GM12878 (cell line): ENCODE results near the gene NDUFC2. TPM values are rescaled to one million over a fixed set of nuclear protein-coding genes. Genes with fewer than 3 reads are reported as not detected.
"Not testable (repeated sequence)": the region's sequence is repeated elsewhere in the genome, so short reads cannot be mapped to it uniquely, and the experiment has no call there.

ENCODE experiments used
- ATAC-seq: fragments of 200-7000 bp; cut with Tn5 transposase; 3 replicates; pipeline ENCODE4 v1.9.1; 2020; ENCODE audit warnings: mild to moderate bottlenecking, moderate library complexity
- BruUV-seq: library from RNA; stranded (reverse); fragments of 400-500 nt; replicated peaks from 2 replicates; lab custom pipeline; 2021; lab: Mats Ljungman, UMichigan
- CTCF ChIA-PET: fragments of 300-600 bp; sonication (Branson Sonifier 250); formaldehyde crosslinking; extraction: SDS; loops from one replicate; lab custom pipeline; 2021; ENCODE audit warnings: inconsistent platforms; lab: Yijun Ruan, JAX
- POLR2A ChIA-PET: fragments of 350-600 bp; formaldehyde crosslinking; extraction: SDS; loops from one replicate; lab custom pipeline; 2021; ENCODE audit warnings: inconsistent platforms; lab: Charles Lee
- RAD21 ChIA-PET: fragments of 300-600 bp; sonication (Branson Sonifier 250); formaldehyde crosslinking; loops from one replicate; lab custom pipeline; 2023; ENCODE audit warnings: antibody characterized with exemption; ENCODE audit not compliant: unreplicated experiment; lab: Charles Lee
- SMC1A ChIA-PET: fragments of 300-600 bp; sonication (Branson Sonifier 250); formaldehyde crosslinking; loops from one replicate; lab custom pipeline; 2023; ENCODE audit not compliant: unreplicated experiment, uncharacterized antibody; lab: Charles Lee
- DNase-seq: peaks from one replicate; pipeline ENCODE4 v3.0.0-alpha.2; 2011; ENCODE audit warnings: low read depth, low spot score
- FAIRE-seq: peaks from 3 replicates; lab custom pipeline; 2011; peaks lifted over from hg19 to GRCh38; lab: Jason Lieb, UNC
- H2AFZ ChIP-seq: 2 replicates; pipeline ENCODE4 v1.6.0; 2011; ENCODE audit warnings: low read depth, low read length, control low read depth; ENCODE audit not compliant: control insufficient read depth
- H3K27ac ChIP-seq: 2 replicates; pipeline ENCODE4 v1.5.1; 2011; ENCODE audit warnings: control low read depth; ENCODE audit not compliant: control insufficient read depth, insufficient read depth
- H3K27me3 ChIP-seq, 2 experiments: replicated peaks in 1 of 2; 2 replicates each; pipeline versions ENCODE4 v1.6.0 to v1.6.1; 2011; ENCODE audit warnings: low read length in 1 of 2; ENCODE audit not compliant: control insufficient read depth in 2 of 2, insufficient read depth in 2 of 2
- H3K36me3 ChIP-seq, 2 experiments: 2 replicates each; pipeline ENCODE4 v1.5.1; 2011; ENCODE audit warnings: low read length in 1 of 2; ENCODE audit not compliant: control insufficient read depth in 2 of 2, insufficient read depth in 2 of 2
- H3K4me1 ChIP-seq: 2 replicates; pipeline ENCODE4 v1.6.1; 2011; ENCODE audit warnings: mild to moderate bottlenecking, low read length, moderate library complexity, mixed read lengths; ENCODE audit not compliant: control insufficient read depth, insufficient read depth
- H3K4me2 ChIP-seq: 2 replicates; pipeline ENCODE4 v1.6.0; 2011; ENCODE audit warnings: control low read depth; ENCODE audit not compliant: control insufficient read depth, insufficient read depth
- H3K4me3 ChIP-seq: fragments of 200-600 bp; sonication (generic); 2 replicates; pipeline ENCODE4 v1.5.1; 2016
- H3K79me2 ChIP-seq: 2 replicates; pipeline ENCODE4 v1.6.0; 2011; ENCODE audit warnings: low read length; ENCODE audit not compliant: control insufficient read depth, insufficient read depth
- H3K9ac ChIP-seq: 2 replicates; pipeline ENCODE4 v1.8.0; 2011; ENCODE audit warnings: low read length, control low read depth, mixed read lengths; ENCODE audit not compliant: control insufficient read depth, insufficient read depth
- H3K9me3 ChIP-seq: replicated peaks from 3 replicates; pipeline ENCODE4 v1.5.1; 2011; ENCODE audit warnings: mild to moderate bottlenecking, low read length; ENCODE audit not compliant: control insufficient read depth, insufficient read depth
- H4K20me1 ChIP-seq: 2 replicates; pipeline ENCODE4 v1.6.0; 2011; ENCODE audit not compliant: control insufficient read depth, insufficient read depth
- BCL11A ChIP-seq: IDR thresholded peaks from 2 replicates; pipeline ENCODE4 v1.6.1; 2011; ENCODE audit warnings: low read depth, low read length
- BHLHE40 ChIP-seq, 2 experiments: fragments of 450-650 bp in 1 of 2; IDR thresholded peaks; 2 replicates each; pipeline ENCODE4 v1.6.1; 2011 to 2017; ENCODE audit warnings: low read depth in 2 of 2, borderline replicate concordance in 1 of 2, improper control_type of control experiment in 1 of 2, low read length in 1 of 2, mild to moderate bottlenecking in 1 of 2
- GATAD2B ChIP-seq: fragments of 450-650 bp; conservative IDR thresholded peaks from 2 replicates; pipeline ENCODE4 v1.6.1; 2017; ENCODE audit warnings: low read depth, mild to moderate bottlenecking, moderate library complexity
- IKZF1 ChIP-seq: fragments of 450-650 bp; conservative IDR thresholded peaks from 2 replicates; pipeline ENCODE4 v1.6.1; 2017; ENCODE audit warnings: antibody characterized with exemption, mild to moderate bottlenecking
- MYC ChIP-seq: IDR thresholded peaks from 2 replicates; pipeline ENCODE4 v1.6.1; 2011; ENCODE audit warnings: mild to moderate bottlenecking, low read length, moderate library complexity, inconsistent platforms; ENCODE audit not compliant: insufficient read depth, insufficient replicate concordance, insufficient read length, severe bottlenecking
- NR2C1 ChIP-seq: fragments of 450-650 bp; IDR thresholded peaks from 2 replicates; pipeline ENCODE4 v1.6.1; 2017; ENCODE audit warnings: antibody characterized with exemption, mild to moderate bottlenecking, moderate library complexity
- RBBP5 ChIP-seq: fragments of 200-600 bp; sonication (generic); conservative IDR thresholded peaks from 2 replicates; pipeline ENCODE4 v1.6.1; 2016
- RCOR1 ChIP-seq: conservative IDR thresholded peaks from 2 replicates; pipeline ENCODE4 v1.6.1; 2012; ENCODE audit warnings: low read depth, low read length, improper control_type of control experiment
- SMARCA5 ChIP-seq: fragments of 450-650 bp; IDR thresholded peaks from 2 replicates; pipeline ENCODE4 v1.6.1; 2017; ENCODE audit warnings: mild to moderate bottlenecking
- SP1 ChIP-seq: IDR thresholded peaks from one replicate; pipeline ENCODE4 v1.6.1; 2011; ENCODE audit warnings: low read depth, low read length
- STAT3 ChIP-seq: IDR thresholded peaks from 2 replicates; pipeline ENCODE4 v1.6.1; 2011; ENCODE audit warnings: low read depth, low read length, improper control_type of control experiment
- WRNIP1 ChIP-seq: IDR thresholded peaks from 2 replicates; pipeline ENCODE4 v1.6.1; 2011; ENCODE audit warnings: low read depth, low read length, improper control_type of control experiment, borderline replicate concordance
- YBX1 ChIP-seq: fragments of 450-650 bp; IDR thresholded peaks from 2 replicates; pipeline ENCODE4 v1.6.1; 2016; ENCODE audit warnings: antibody characterized with exemption
- YY1 ChIP-seq: IDR thresholded peaks from 2 replicates; pipeline ENCODE4 v1.6.1; 2011; ENCODE audit warnings: low read depth, mild to moderate bottlenecking, low read length
- WGBS: methylation state at CpG from one replicate; pipeline ENCODE4 v1.1.6; 2016; ENCODE audit warnings: low lambda C conversion rate; ENCODE audit not compliant: insufficient replicate concordance, insufficient coverage; ENCODE audit errors: missing lambda C conversion rate; 5-methylcytosine and 5-hydroxymethylcytosine counted together
- in situ Hi-C: fragments of 300-500 bp; cut with MboI; formaldehyde crosslinking; loops from 9 replicates; pipeline ENCODE4 v1.14.3; 2018; ENCODE audit warnings: mixed read lengths
- intact Hi-C: fragments of 100-400 bp; cut with micrococcal nuclease; formaldehyde crosslinking; loops from one replicate; pipeline ENCODE4 v1.14.2; 2022; ENCODE audit not compliant: unreplicated experiment
- polyA plus RNA-seq, 11 experiments: library from polyadenylated mRNA; depleted of rRNA in 4 of 11; unstranded in 6 of 11; stranded (reverse) in 5 of 11; fragments of >200 nt; fragmentation: Nextera tagmentation in 4 of 11; fragmentation: Illumina TruSeq in 1 of 11; extraction: Ambion mirVana in 4 of 11; extraction: Trizol in 1 of 11; gene quantifications; 1 replicate in 1 of 11; 2 replicates in 10 of 11; pipeline versions ENCODE4 v1.2.1 to v1.2.3, GENCODE V29; 2011 to 2016; ENCODE audit warnings: inconsistent platforms in 2 of 11, missing spikeins in 2 of 11, low read depth in 1 of 11
- total RNA-seq, 4 experiments: library from RNA; depleted of rRNA in 3 of 4; stranded (reverse); fragments of >200 nt in 3 of 4; fragmentation: Illumina TruSeq in 1 of 4; extraction: Trizol in 1 of 4; gene quantifications; 2 replicates each; pipeline versions ENCODE4 v1.2.1 to v1.2.3, GENCODE V29; 2013 to 2021
- TF ChIP-seq, protein P1 (sequence below): fragments of 450-650 bp; IDR thresholded peaks from 2 replicates; pipeline ENCODE4 v1.6.1; 2016; ENCODE audit warnings: mild to moderate bottlenecking, moderate library complexity, borderline replicate concordance

The NDUFC2 gene
- total and polyA plus RNA-seq, 10 of the 15 experiments (the other 5 are each of a cell fraction or from before 2014, with no cell fraction given) = 103 to 529 (median 192) TPM

DNA sequence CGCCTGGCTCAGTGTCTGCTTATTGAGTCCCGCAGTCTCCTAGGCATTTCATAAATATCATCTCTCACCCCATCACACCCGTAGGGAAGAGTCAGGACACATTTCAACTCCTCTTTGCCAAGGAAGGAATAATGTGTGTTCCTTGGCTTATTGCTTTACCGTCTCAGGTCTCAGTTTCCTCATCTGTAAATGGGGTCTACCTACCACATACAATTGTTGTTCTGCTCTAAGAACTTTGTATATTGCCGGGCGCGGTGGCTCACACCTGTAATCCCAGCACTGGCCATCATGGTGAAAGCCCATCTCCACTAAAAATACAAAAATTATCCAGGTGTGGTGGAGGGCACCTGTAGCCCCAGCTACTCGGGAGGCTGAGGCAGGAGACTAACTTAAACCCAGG is 19.1 kb downstream of the NDUFC2 start:
- RAD21 ChIA-PET = no interaction called here
- Histone ChIP-seq H3K27ac (no peak overlapping the region), H3K4me3 (no peak overlapping the region), H3K36me3 (no peaks in the 10 kb centered on the region), H3K9ac (no peak overlapping the region), H4K20me1 (no peaks in the 10 kb centered on the region), H3K4me2 (no peak overlapping the region), H3K9me3 (no peaks in the 10 kb centered on the region), H3K4me1 (no peaks in the 10 kb centered on the region), H3K27me3 (no peaks in the 10 kb centered on the region), H2AFZ (no peak overlapping the region), H3K79me2 (no peaks in the 10 kb centered on the region)
- DNase-seq = no peak
- SMC1A ChIA-PET = no interaction called here
- POLR2A ChIA-PET = interaction anchor here (1.0 kb wide), 1 partner anchor 79 kb away, joined by 6 read pairs; the partner anchor contains the start of gene ALG8
- BruUV-seq = no TSS peak
- intact Hi-C loops = no loop called here
- in situ Hi-C loops = no loop called here
- no peak for ATAC-seq
- CTCF ChIA-PET = interaction anchor here (0.9 kb wide), 1 partner anchor 14 kb away, joined by 5 read pairs; no protein-coding TSS in a partner anchor
- WGBS = 92% methylated on average over 8 of the region's 8 CpGs
- no peak for FAIRE-seq
- TF ChIP-seq MYC (no peak), SMARCA5 (no peak), YBX1 (no peak), IKZF1 (no peak), NR2C1 (no peak), GATAD2B (no peak), BCL11A (no peak), BHLHE40 (IDR thresholded peaks at IDR 0.05; ENCODE audit: borderline replicate concordance in 1 of 2, low read depth in 2 of 2, low read length in 1 of 2) (no peak), SP1 (no peak), WRNIP1 (no peak), RCOR1 (no peak), STAT3 (no peak), YY1 (no peak), RBBP5 (no peak)
- TF ChIP-seq, protein P1, sequence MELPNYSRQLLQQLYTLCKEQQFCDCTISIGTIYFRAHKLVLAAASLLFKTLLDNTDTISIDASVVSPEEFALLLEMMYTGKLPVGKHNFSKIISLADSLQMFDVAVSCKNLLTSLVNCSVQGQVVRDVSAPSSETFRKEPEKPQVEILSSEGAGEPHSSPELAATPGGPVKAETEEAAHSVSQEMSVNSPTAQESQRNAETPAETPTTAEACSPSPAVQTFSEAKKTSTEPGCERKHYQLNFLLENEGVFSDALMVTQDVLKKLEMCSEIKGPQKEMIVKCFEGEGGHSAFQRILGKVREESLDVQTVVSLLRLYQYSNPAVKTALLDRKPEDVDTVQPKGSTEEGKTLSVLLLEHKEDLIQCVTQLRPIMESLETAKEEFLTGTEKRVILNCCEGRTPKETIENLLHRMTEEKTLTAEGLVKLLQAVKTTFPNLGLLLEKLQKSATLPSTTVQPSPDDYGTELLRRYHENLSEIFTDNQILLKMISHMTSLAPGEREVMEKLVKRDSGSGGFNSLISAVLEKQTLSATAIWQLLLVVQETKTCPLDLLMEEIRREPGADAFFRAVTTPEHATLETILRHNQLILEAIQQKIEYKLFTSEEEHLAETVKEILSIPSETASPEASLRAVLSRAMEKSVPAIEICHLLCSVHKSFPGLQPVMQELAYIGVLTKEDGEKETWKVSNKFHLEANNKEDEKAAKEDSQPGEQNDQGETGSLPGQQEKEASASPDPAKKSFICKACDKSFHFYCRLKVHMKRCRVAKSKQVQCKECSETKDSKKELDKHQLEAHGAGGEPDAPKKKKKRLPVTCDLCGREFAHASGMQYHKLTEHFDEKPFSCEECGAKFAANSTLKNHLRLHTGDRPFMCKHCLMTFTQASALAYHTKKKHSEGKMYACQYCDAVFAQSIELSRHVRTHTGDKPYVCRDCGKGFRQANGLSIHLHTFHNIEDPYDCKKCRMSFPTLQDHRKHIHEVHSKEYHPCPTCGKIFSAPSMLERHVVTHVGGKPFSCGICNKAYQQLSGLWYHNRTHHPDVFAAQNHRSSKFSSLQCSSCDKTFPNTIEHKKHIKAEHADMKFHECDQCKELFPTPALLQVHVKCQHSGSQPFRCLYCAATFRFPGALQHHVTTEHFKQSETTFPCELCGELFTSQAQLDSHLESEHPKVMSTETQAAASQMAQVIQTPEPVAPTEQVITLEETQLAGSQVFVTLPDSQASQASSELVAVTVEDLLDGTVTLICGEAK = no peak

DNA sequence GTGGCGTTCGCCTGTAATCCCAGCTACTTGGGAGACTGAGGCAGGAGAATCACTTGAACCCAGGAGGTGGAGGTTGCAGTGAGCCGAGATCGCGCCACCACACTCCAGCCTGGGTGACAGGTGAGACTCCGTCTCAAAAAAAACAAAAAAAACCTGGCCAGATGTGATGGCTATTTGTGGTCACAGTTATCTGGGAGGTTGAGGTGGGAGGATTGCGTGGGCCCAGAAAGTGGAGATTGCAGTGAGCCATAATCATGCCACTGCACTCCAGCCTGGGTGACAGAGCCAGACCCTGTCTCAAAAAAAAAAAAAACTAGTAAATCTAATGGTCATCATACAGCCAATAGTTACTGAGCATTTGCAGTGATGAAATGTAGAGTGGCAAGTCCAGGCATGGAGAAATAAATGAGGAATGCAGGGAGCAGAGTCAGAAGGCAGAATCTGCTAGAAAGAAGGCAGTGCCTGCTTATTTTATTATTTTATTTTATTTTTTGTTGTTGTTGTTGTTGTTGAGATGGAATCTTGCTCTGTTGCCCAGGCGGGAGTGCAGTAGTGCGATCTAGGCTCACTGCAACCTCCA is 19.8 kb downstream of the NDUFC2 start:
- not testable (repeated sequence) for BruUV-seq

More for the DNA sequence above, 19.8 kb downstream of the NDUFC2 start:
- CTCF ChIA-PET, FAIRE-seq, RAD21 ChIA-PET, H3K27ac ChIP-seq, ATAC-seq, H2AFZ ChIP-seq, in situ Hi-C loops, DNase-seq, H3K4me3 ChIP-seq, H3K9ac ChIP-seq, intact Hi-C loops, H3K79me2 ChIP-seq, H4K20me1 ChIP-seq, H3K27me3 ChIP-seq, H3K4me1 ChIP-seq, H3K4me2 ChIP-seq, H3K36me3 ChIP-seq, SMC1A ChIA-PET, H3K9me3 ChIP-seq, POLR2A ChIA-PET: not testable (repeated sequence)
- 92% methylated on average over 9 of the region's 9 CpGs for WGBS
